ENCODE results near the gene PDE1C.
"Not testable (repeated sequence)": the region's sequence is repeated elsewhere in the genome, so short reads cannot be mapped to it uniquely, and the experiment has no call there.

Gene PDE1C

DNA sequence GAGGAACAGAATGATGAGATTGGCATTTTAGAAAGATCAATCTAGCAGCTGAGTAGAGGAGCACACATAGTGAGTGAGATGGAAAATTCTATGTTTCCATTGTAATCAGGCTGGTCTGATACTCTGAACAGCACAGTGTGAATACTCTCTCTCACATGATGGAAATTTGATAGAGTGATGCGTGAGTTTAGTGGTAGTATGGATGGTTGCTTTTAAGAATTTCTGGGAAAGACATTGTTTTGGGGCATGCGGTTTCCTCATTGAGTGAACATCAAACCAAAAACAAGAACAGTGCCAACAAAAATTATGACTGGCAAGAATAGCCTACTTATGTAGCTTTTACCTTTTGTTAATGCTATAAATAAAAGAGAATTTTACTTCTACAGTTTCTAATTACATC lies 183.2 kb downstream of the PDE1C start:
- no peak for DNase-seq

DNA sequence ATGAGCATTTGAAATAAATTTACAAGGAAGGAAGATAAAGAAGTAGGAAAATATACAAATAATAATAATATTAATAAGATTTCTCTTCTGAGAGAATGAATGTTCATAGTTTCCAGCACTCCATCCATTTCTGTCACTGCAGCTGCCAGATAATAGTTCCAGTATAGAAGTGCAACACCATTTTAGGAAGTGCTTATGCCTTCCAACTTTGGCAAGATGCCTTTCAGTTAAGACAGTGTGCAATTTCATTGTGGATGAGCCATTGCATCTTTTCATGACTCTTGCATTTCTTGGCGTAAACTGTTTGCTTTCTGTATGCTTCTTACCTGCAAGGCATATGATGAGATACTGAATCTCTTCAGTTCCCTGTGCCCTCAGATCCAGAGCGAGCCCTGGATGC lies 185.0 kb downstream of the PDE1C start:
- DNase-seq: no peak

DNA sequence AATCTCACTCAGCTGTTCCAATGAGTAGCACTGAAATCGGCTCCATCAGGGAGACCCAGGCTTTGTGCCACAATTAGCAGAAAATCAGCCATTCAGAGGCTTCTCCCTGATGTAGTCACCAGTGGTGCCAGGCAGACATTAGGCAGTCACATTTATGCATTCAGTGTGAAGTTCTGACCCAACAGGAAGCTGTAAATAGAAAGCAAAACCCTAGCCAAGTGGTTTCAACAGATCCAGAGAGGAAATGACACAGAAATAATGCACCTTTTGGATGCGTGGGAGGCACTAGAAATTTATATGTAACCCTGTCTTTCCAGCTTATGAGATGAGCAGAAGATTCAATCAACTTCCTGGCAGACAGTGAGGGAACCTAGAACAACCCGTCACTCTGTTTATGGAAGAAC lies 186.4 kb downstream of the PDE1C start:
- DNase-seq: no peak

GRCh38 chr7:31882187-31882586 lies 188.0 kb downstream of the PDE1C start:
- DNase-seq: no peak

GRCh38 chr7:31878875-31879274 lies 191.3 kb downstream of the PDE1C start:
- DNase-seq: no peak

GRCh38 chr7:31875424-31875823 lies 194.8 kb downstream of the PDE1C start:
- DNase-seq: no peak

DNA sequence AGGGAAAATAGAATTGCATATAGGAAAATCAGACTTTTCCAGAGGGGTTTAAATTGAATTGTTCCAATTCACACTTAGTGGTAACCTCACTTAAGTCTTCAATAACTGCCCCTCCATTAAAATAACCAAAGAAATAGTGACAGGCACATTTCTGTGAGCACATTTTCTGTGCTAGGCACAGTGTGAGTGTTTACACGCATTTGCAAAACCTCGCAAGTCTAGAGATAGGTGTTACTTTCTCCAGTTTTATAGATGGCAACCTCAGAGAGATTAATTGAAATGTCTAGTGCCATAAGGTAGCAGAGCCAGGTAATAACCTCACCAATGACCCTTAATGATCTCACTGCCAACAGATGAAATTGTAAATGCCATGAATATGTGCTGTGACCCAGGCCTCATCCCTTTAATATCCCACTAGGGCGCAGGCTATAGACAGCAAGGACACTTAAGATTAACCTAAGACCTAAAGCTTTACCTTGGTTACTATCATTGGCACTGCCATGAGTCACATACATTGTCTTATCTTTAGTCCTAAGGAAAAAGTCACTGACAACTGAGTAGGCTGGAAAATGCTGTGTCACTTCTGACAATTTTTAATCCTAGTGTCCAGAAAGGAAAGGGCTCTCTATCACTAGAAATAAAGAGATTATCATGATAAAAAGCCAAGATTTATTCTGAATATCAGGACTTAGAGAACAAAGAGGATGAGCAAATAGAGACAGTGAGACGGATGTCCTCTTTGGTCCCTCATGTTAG lies 195.4 kb downstream of the PDE1C start:
- no peak for DNase-seq

DNA sequence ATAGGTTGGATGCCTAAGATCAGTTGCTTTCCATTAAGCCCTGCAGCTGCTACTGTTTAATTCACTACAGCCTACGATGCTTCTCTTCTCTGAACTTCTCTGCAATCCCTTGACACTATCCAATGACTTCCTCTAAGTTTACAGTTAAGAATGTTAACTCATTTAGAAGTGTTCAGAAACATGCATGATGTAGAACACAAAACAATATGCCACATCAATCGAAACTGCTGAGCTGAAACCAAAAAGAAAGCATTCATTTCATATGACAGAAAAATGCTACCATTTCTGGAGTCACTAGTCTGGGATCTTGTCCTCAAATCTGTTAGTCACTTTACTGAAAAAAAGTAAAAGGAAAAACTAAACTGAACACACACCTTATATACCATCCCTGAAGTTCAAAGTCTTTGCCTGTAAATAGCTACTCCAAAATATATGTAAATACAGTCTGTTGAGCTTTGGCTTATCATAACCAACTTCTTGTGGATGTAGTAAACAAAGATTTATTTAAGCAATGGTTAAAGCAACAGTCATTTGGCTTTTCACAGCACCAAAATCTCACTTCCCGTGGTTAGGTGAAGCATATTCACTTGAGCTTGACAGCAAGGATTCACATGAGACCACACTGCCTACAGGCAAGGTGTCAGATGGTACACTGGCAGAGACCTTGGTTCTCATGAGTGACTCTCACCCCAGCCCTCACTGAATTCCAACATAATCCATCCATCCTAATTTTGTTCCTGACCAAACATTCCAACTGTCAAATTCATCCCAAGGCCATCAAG lies 196.2 kb downstream of the PDE1C start:
- DNase-seq: no peak

GRCh38 chr7:31872545-31873370 lies 197.4 kb downstream of the PDE1C start:
- DNase-seq: no peak

GRCh38 chr7:31864646-31865045 lies 205.6 kb downstream of the PDE1C start:
- no peak for DNase-seq

DNA sequence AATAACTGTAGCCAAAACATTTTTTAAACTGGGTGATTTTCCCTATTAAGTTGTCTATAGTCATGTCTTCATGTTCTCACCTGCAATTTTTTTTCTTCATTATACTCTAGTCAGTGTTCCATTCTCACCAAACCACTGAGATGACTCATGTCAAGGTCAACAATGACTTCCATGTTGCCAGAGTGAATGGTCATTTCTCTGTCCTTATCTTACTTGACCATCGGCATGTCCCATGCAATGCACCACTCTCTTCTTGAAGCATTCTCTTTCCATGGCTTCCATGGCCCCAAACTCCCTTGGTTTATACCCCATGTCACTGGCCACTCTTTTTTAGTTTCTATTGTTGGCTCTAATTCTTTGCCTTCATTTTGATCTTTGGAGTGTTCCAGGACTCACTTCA lies 209.3 kb downstream of the PDE1C start:
- DNase-seq: no peak

DNA sequence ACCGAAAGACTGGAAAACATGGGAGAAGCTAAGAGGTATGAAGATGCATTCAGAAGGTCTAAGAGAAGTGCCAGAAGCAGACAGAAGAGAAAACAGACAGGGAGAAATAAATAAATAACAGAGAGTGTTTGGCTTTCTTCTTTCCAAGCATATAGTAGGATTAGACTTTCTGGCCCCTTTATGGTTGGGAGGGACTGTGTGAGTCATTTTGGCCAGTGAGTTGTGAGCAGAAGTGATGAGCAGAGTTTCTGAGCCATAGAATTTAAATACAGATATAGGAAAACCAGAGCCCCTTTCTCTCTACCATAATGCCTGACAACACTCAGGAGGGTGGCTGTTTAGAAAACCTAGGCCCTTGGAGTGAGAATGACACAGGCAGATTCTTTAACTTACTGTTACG lies 212.2 kb downstream of the PDE1C start:
- DNase-seq: no peak

DNA sequence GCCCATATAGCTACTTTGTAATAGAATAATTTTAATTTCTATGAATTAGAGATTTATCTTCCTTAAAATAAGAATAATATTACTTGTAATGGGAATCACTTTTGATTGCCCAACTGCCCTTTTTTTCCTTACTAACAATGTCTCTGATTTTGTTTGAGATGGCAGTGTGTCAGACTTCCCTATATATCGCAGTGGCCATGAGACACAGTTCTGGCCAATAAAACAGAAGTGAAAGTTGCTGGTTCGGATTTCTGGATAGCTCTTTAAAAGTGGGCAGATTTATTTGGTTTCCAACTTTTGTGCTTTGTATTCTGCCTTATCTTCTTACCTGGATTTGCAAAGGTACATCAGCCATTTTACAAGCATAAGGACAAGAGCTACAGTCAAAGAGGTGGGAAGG lies 213.0 kb downstream of the PDE1C start:
- no peak for DNase-seq

- DNase-seq: no peak
Observed at GRCh38 chr7:31856337-31856736, 213.9 kb downstream of the PDE1C start.

- no peak for DNase-seq
Observed at GRCh38 chr7:31855530-31855929, 214.7 kb downstream of the PDE1C start.

DNA sequence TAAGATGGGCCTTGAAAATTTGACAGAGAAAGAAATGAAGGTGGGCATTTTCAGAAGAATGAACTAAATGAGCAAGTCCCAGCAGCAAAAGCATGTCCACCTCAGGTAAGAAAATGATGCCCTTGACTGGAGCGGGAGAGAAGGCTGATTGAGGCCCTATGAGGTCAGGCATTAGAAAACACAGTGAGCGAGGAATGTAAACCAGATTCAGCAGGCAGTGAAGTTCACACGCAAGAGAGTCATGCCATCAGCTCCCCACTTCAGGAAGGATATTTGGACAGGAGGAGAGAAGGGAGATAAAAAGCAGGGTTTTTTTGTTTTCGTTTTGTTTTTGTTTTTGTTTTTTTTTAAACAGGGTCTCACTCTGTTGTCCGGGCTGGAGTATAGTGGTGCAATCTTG lies 216.8 kb downstream of the PDE1C start:
- DNase-seq: no peak

GRCh38 chr7:31852462-31852861 lies 217.7 kb downstream of the PDE1C start:
- DNase-seq: no peak

GRCh38 chr7:31851119-31851518 lies 219.1 kb downstream of the PDE1C start:
- no peak for DNase-seq

DNA sequence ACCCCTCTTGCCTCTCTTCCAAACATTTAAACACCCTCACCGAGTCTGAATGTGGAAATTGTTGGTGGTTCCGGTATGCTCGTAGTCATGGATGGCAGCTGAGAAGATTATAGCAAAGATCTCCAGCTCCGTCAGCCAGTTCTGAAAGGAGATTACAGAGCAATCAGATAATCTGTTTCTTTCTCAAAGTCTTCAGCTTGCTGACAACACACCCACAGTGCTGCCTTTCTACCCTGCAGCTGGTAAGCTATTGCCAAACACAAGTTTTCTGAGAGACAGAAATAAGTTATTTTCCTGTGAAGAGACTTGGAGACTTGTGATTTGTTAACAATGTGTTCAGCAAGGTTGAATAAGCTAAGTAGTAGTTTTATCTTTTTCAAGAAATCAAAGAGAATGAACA lies 219.6 kb downstream of the PDE1C start:
- no peak for DNase-seq

GRCh38 chr7:31850066-31850465 lies 220.1 kb downstream of the PDE1C start:
- peak; percentile 31 for DNase-seq

- no peak for DNase-seq
Observed at GRCh38 chr7:31835471-31835870, 234.7 kb downstream of the PDE1C start.

DNA sequence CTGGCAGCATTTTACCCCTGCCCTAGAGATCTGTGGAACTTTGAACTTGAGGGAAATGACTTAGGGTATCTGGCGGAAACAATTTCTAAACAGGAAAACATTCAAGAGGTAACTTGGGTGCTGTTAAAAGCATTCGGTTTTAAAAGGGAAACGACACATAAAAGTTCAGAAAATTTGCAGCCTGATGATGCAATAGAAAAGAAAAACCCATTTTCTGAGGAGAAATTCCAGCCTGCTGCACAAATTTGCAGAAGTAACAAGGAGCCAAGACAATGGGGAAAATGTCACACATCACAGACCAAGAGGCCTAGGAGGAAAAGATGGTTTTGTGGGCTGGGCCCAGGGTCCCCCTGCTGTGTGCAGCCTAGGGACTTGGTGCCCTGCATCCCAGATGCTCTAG lies 236.6 kb downstream of the PDE1C start:
- not testable (repeated sequence) for DNase-seq

DNA sequence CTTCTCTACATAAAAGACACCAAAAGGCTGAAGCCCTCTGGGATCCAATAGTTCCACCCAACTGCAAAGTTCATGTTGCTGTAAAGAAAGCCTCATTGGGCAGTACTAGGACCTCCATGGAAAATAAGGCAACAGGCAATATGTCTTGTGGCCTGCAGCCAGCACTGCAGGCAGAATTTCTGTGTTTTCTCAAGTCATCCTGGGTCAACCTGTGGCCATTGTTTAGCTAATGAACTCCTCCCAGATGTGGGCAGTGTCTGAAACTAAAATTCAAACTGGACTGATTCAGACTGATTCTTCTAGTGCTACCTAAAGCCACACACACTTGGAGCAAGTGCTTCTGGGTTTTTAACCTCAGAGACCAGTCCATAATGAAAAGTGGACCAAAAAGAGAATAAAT lies 241.7 kb downstream of the PDE1C start:
- DNase-seq: no peak

DNA sequence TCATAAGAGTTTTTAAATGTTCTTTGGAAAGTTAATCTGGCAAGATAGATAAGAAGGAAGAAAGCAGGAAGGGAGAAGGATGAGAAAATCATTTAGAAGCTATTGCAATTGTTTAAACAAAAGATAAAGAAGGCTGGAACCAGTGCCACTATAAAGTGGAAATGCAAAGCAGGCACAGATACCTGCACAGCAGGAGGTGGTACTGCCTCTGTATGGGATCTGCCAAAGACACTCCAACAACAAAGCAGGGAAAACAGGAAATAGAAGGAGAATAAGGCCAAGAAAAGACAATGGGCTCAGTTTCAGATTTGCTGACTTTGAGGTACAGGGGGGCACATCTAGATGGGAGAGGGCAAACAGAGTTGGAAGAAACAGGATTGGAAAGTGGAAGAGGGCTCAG lies 244.6 kb downstream of the PDE1C start:
- no peak for DNase-seq

Measured in NCI-H510A treated with DMSO at 0.1 percent for 48 hours (cell line).